Effector memory CD8-positive, alpha-beta T cell (primary cell): ENCODE results near the gene CEP112.
"Not testable (repeated sequence)": the region's sequence is repeated elsewhere in the genome, so short reads cannot be mapped to it uniquely, and the experiment has no call there.

Source experiments
- ATAC-seq: fragments of 150-1000 bp; cut with Tn5 transposase; replicated peaks from 2 replicates; pipeline ENCODE4 v1.10.0; 2021; ENCODE audit warnings: mild to moderate bottlenecking, moderate library complexity
- DNase-seq, 3 experiments: peaks; one replicate each; pipeline ENCODE4 v3.0.0; 2021
- H3K27ac Mint-ChIP-seq, 2 donors: one replicate each; pipeline ENCODE4 v1.8.0; 2022; ENCODE audit warnings: mild to moderate bottlenecking in 2 of 2, mixed read lengths in 2 of 2, moderate library complexity in 2 of 2
- H3K27me3 Mint-ChIP-seq, 2 donors: one replicate each; pipeline ENCODE4 v1.8.0; 2022; ENCODE audit warnings: mixed read lengths in 2 of 2
- H3K36me3 Mint-ChIP-seq: one replicate; pipeline ENCODE4 v1.8.0; 2022; ENCODE audit warnings: mild to moderate bottlenecking, moderate library complexity, mixed read lengths; ENCODE audit not compliant: insufficient read depth
- H3K4me1 Mint-ChIP-seq, 2 donors: one replicate each; pipeline ENCODE4 v1.8.0; 2022; ENCODE audit warnings: low read depth in 2 of 2, mixed read lengths in 2 of 2
- H3K4me3 Mint-ChIP-seq, 2 donors: one replicate each; pipeline ENCODE4 v1.8.0; 2022; ENCODE audit warnings: mild to moderate bottlenecking in 2 of 2, mixed read lengths in 2 of 2, moderate library complexity in 2 of 2
- H3K9me3 Mint-ChIP-seq, 2 donors: one replicate each; pipeline ENCODE4 v1.8.0; 2022; ENCODE audit warnings: mixed read lengths in 2 of 2

The CEP112 gene

GRCh38 chr17:65841089-65841488, 350.8 kb downstream of the CEP112 start:
- Mint-ChIP-seq H3K27ac (no peak overlapping the region), H3K27me3 (peaks cover 0 to 9% of the 10 kb centered on the region in 2 donors), H3K4me3 (no peak overlapping the region), H3K36me3 (no peaks in the 10 kb centered on the region), H3K4me1 (no peaks in the 10 kb centered on the region), H3K9me3 (no peaks in the 10 kb centered on the region)
- no peak for DNase-seq
- no peak for ATAC-seq

- not testable (repeated sequence) for H3K4me3 Mint-ChIP-seq, DNase-seq, H3K36me3 Mint-ChIP-seq, H3K27ac Mint-ChIP-seq, H3K4me1 Mint-ChIP-seq, ATAC-seq
- H3K27me3 Mint-ChIP-seq = peaks cover 12 to 27% of the 10 kb centered on the region in 2 donors
- H3K9me3 Mint-ChIP-seq = peaks cover 13 to 16% of the 10 kb centered on the region in 2 donors
Measured at GRCh38 chr17:65837232-65837631, 354.7 kb downstream of the CEP112 start.

- peaks cover 2% of the 10 kb centered on the region for H3K36me3 Mint-ChIP-seq
- no peak overlapping the region for H3K27ac Mint-ChIP-seq
- no peaks in the 10 kb centered on the region for H3K4me1 Mint-ChIP-seq
- H3K9me3 Mint-ChIP-seq = peaks cover 18 to 29% of the 10 kb centered on the region in 2 donors
- DNase-seq = no peak
- H3K4me3 Mint-ChIP-seq = no peak overlapping the region
- no peak for ATAC-seq
- H3K27me3 Mint-ChIP-seq = peaks cover 12 to 26% of the 10 kb centered on the region in 2 donors
Measured at GRCh38 chr17:65833214-65833613, 358.7 kb downstream of the CEP112 start.

GRCh38 chr17:65830356-65830755, 361.6 kb downstream of the CEP112 start:
- H3K27ac Mint-ChIP-seq = no peak overlapping the region
- ATAC-seq (no peak), DNase-seq (no peak)
- no peaks in the 10 kb centered on the region for H3K4me1 Mint-ChIP-seq
- H3K9me3 Mint-ChIP-seq = peaks cover 23 to 38% of the 10 kb centered on the region in 2 donors
- H3K27me3 Mint-ChIP-seq = peaks cover 12 to 47% of the 10 kb centered on the region in 2 donors
- no peak overlapping the region for H3K4me3 Mint-ChIP-seq
- H3K36me3 Mint-ChIP-seq = peaks cover 2% of the 10 kb centered on the region

GRCh38 chr17:65826577-65826976, 365.4 kb downstream of the CEP112 start:
- not testable (repeated sequence) for ATAC-seq, DNase-seq, H3K4me3 Mint-ChIP-seq, H3K36me3 Mint-ChIP-seq, H3K4me1 Mint-ChIP-seq, H3K27ac Mint-ChIP-seq
- Mint-ChIP-seq H3K27me3 (peaks cover 0 to 23% of the 10 kb centered on the region in 2 donors), H3K9me3 (peaks cover 7 to 15% of the 10 kb centered on the region in 2 donors)

GRCh38 chr17:65824901-65825300, 367.0 kb downstream of the CEP112 start:
- Mint-ChIP-seq H3K9me3 (peaks cover 5 to 11% of the 10 kb centered on the region in 2 donors), H3K36me3 (no peaks in the 10 kb centered on the region), H3K27ac (no peak overlapping the region), H3K4me3 (no peak overlapping the region), H3K4me1 (no peaks in the 10 kb centered on the region), H3K27me3 (peaks cover 0 to 22% of the 10 kb centered on the region in 2 donors)
- no peak for ATAC-seq
- no peak for DNase-seq

GRCh38 chr17:65823713-65824112, 368.2 kb downstream of the CEP112 start:
- no peak overlapping the region for H3K27ac Mint-ChIP-seq
- DNase-seq (no peak), ATAC-seq (no peak)
- H3K4me1 Mint-ChIP-seq = no peaks in the 10 kb centered on the region
- H3K27me3 Mint-ChIP-seq = peaks cover 0 to 22% of the 10 kb centered on the region in 2 donors
- peaks cover 5 to 11% of the 10 kb centered on the region in 2 donors for H3K9me3 Mint-ChIP-seq
- no peak overlapping the region for H3K4me3 Mint-ChIP-seq
- no peaks in the 10 kb centered on the region for H3K36me3 Mint-ChIP-seq

GRCh38 chr17:65820811-65821210, 371.1 kb downstream of the CEP112 start:
- Mint-ChIP-seq H3K4me3 (no peak overlapping the region), H3K4me1 (no peaks in the 10 kb centered on the region), H3K27ac (no peak overlapping the region), H3K27me3 (peaks cover 0 to 7% of the 10 kb centered on the region in 2 donors), H3K36me3 (no peaks in the 10 kb centered on the region), H3K9me3 (no peaks in the 10 kb centered on the region)
- ATAC-seq (no peak), DNase-seq (no peak)

GRCh38 chr17:65820306-65820705, 371.6 kb downstream of the CEP112 start:
- Mint-ChIP-seq H3K27ac (no peak overlapping the region), H3K4me3 (no peak overlapping the region), H3K9me3 (no peaks in the 10 kb centered on the region), H3K27me3 (peaks cover 0 to 6% of the 10 kb centered on the region in 2 donors), H3K4me1 (no peaks in the 10 kb centered on the region), H3K36me3 (no peaks in the 10 kb centered on the region)
- ATAC-seq (no peak), DNase-seq (no peak)

- ATAC-seq = no peak
- Mint-ChIP-seq H3K4me3 (no peak overlapping the region), H3K4me1 (no peaks in the 10 kb centered on the region), H3K9me3 (no peaks in the 10 kb centered on the region), H3K27ac (no peak overlapping the region), H3K36me3 (no peaks in the 10 kb centered on the region), H3K27me3 (peaks cover 0 to 6% of the 10 kb centered on the region in 2 donors)
- DNase-seq = no peak
Measured at GRCh38 chr17:65819810-65820209, 372.1 kb downstream of the CEP112 start.

- no peak overlapping the region for H3K27ac Mint-ChIP-seq
- H3K27me3 Mint-ChIP-seq = peaks cover 0 to 6% of the 10 kb centered on the region in 2 donors
- H3K4me1 Mint-ChIP-seq = no peaks in the 10 kb centered on the region
- no peak for ATAC-seq
- no peaks in the 10 kb centered on the region for H3K36me3 Mint-ChIP-seq
- DNase-seq = no peak
- H3K9me3 Mint-ChIP-seq = no peaks in the 10 kb centered on the region
- no peak overlapping the region for H3K4me3 Mint-ChIP-seq
Measured at GRCh38 chr17:65817951-65818350, 374.0 kb downstream of the CEP112 start.

GRCh38 chr17:65814418-65814817, 377.5 kb downstream of the CEP112 start:
- Mint-ChIP-seq H3K27me3 (peaks cover 0 to 15% of the 10 kb centered on the region in 2 donors), H3K36me3 (no peaks in the 10 kb centered on the region), H3K4me3 (no peak overlapping the region), H3K27ac (no peak overlapping the region), H3K4me1 (no peaks in the 10 kb centered on the region), H3K9me3 (peaks cover 0 to 6% of the 10 kb centered on the region in 2 donors)
- no peak for DNase-seq
- ATAC-seq = no peak

GRCh38 chr17:65813306-65813705, 378.6 kb downstream of the CEP112 start:
- Mint-ChIP-seq H3K4me3 (no peak overlapping the region), H3K9me3 (peaks cover 4 to 16% of the 10 kb centered on the region in 2 donors), H3K36me3 (no peaks in the 10 kb centered on the region), H3K4me1 (no peaks in the 10 kb centered on the region), H3K27ac (no peak overlapping the region), H3K27me3 (peaks cover 0 to 21% of the 10 kb centered on the region in 2 donors)
- ATAC-seq (no peak), DNase-seq (no peak)

GRCh38 chr17:65811043-65811442, 380.9 kb downstream of the CEP112 start:
- no peaks in the 10 kb centered on the region for H3K36me3 Mint-ChIP-seq
- H3K4me3 Mint-ChIP-seq = no peak overlapping the region
- peaks cover 6 to 24% of the 10 kb centered on the region in 2 donors for H3K9me3 Mint-ChIP-seq
- H3K4me1 Mint-ChIP-seq = no peaks in the 10 kb centered on the region
- ATAC-seq = no peak
- no peak for DNase-seq
- no peak overlapping the region for H3K27ac Mint-ChIP-seq
- peaks cover 0 to 28% of the 10 kb centered on the region in 2 donors for H3K27me3 Mint-ChIP-seq

GRCh38 chr17:65809366-65809765, 382.6 kb downstream of the CEP112 start:
- Mint-ChIP-seq H3K27me3 (peaks cover 0 to 31% of the 10 kb centered on the region in 2 donors), H3K4me3 (no peak overlapping the region), H3K36me3 (no peaks in the 10 kb centered on the region), H3K4me1 (no peaks in the 10 kb centered on the region), H3K27ac (no peak overlapping the region), H3K9me3 (peaks cover 6 to 24% of the 10 kb centered on the region in 2 donors)
- DNase-seq (no peak), ATAC-seq (no peak)
